NCI-H748 (cell line): ENCODE results near the gene AK2.
"Not testable (repeated sequence)": the region's sequence is repeated elsewhere in the genome, so short reads cannot be mapped to it uniquely, and the experiment has no call there.

ENCODE experiments used
- DNase-seq: peaks from one replicate; lab custom pipeline; 2025; ENCODE audit not compliant: unreplicated experiment; lab: John Stamatoyannopoulos, UW

The AK2 gene

GRCh38 chr1:33036526-33037503, at the start of gene AK2:
TSS of gene AK2 (minus strand) at chr1:33036883. CDS start at chr1:33036828, 55 bp downstream.
- DNase-seq = peak; percentile 95

- DNase-seq = peak; percentile 63
Observed at GRCh38 chr1:33086384-33086850, 49.7 kb upstream of the AK2 start.

- no peak for DNase-seq
Observed at GRCh38 chr1:33085332-33085731, 48.6 kb upstream of the AK2 start.

GRCh38 chr1:33082575-33083108, 46.0 kb upstream of the AK2 start:
- DNase-seq = no peak

- peak; percentile 11 for DNase-seq
Observed at GRCh38 chr1:33081554-33082305, 45.0 kb upstream of the AK2 start.

GRCh38 chr1:33080885-33081553, 44.3 kb upstream of the AK2 start, which contains the start of gene AZIN2:
TSS of gene AZIN2 (plus strand) at chr1:33081153. CDS start at chr1:33082250, 1,097 bp downstream.
- DNase-seq = peak; percentile 94

GRCh38 chr1:33080373-33080772, 43.7 kb upstream of the AK2 start:
- no peak for DNase-seq

- DNase-seq = no peak
Observed at GRCh38 chr1:33078030-33078591, 41.4 kb upstream of the AK2 start.

GRCh38 chr1:33074193-33074945, 37.7 kb upstream of the AK2 start:
- DNase-seq = no peak

- no peak for DNase-seq
Observed at GRCh38 chr1:33072707-33073106, 36.0 kb upstream of the AK2 start.

- no peak for DNase-seq
Observed at GRCh38 chr1:33070628-33071027, 33.9 kb upstream of the AK2 start.

- DNase-seq = not testable (repeated sequence)
Observed at GRCh38 chr1:33068108-33068507, 31.4 kb upstream of the AK2 start.

- not testable (repeated sequence) for DNase-seq
Observed at GRCh38 chr1:33066477-33066876, 29.8 kb upstream of the AK2 start.

- no peak for DNase-seq
Observed at GRCh38 chr1:33065301-33065700, 28.6 kb upstream of the AK2 start.

GRCh38 chr1:33064284-33064683, 27.6 kb upstream of the AK2 start:
- DNase-seq = not testable (repeated sequence)

- no peak for DNase-seq
Observed at GRCh38 chr1:33061834-33062233, 25.2 kb upstream of the AK2 start.

- DNase-seq = no peak
Observed at GRCh38 chr1:33060579-33061083, 23.9 kb upstream of the AK2 start.

GRCh38 chr1:33057095-33057494, 20.4 kb upstream of the AK2 start:
- no peak for DNase-seq

- no peak for DNase-seq
Observed at GRCh38 chr1:33056426-33056825, 19.7 kb upstream of the AK2 start.
